ENCODE results near the gene AK8. TPM values are rescaled to one million over a fixed set of nuclear protein-coding genes. Genes with fewer than 3 reads are reported as not detected.

The AK8 gene
- 1.1 to 1.7 TPM (median 1.5 TPM) in 5 replicates for total RNA-seq (2022; extraction: Qiagen RNA extraction)

DNA sequence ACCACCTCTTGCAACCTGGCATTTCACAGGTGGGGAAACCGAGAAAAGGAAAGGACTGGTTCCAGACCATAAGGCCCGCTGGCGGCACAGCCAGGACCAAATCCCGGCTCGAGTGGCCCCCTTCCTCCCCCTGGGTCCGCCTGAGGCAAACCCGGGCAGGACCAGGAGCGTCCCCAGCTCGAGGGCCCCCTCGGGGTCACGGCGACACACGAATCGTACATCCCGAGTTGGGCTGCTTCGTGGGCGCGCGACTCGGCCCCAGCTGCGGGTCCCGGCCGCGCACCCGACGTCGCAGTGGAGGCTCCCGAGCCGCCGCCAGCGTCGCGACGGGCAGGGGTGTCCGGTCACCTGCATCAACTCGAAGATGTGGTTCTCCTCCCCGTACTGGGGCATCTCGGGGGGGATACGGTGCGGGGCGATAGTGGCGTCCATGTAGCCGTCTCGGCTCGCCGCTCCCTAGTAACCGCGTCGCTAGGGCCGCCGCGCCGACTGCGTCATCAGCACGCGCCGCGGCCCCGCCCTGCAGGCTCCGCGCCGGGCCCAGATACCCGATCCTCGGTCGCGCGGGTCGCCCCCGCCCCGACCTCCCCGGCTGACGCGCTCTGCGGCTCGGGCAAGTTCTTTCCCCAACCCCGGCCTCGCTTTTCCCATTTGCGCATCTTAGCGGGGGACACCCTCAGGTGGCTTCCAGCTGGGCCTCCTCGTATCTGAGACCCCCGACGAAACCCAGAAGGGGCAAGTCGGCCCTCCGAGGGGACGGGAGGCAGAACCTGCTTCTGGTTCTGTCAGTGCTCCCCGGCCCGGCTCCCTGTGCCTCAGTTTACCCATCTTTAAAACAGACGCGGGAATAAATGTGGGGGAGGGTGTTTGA is at the start of gene AK8:
AK8 (minus strand) TSS at position 461 of the 871 bp plus-strand sequence; CDS start at position 432, 29 bp downstream.

GRCh38 chr9:132878695-132879456 is 792 bp upstream of the AK8 start, which contains the start of gene SPACA9:
Gene SPACA9, plus strand, starts transcription at chr9:132878898. Its CDS starts 5,050 bp downstream, at chr9:132883948.

Other genes with a start within 250 kb of the AK8 start
- 23.5 to 26.4 TPM (median 24.3 TPM) in 5 replicates for gene DDX31, start 208.3 kb downstream of the AK8 start, total RNA-seq (2022; extraction: Qiagen RNA extraction)
- gene GTF3C4, start 207.8 kb downstream of the AK8 start, total RNA-seq (2022; extraction: Qiagen RNA extraction), result 16.1 to 19.2 TPM (median 17.9 TPM) in 5 replicates
- 4.9 to 5.9 TPM (median 5.3 TPM) in 5 replicates for gene SPACA9, start 614 bp upstream of the AK8 start, total RNA-seq (2022; extraction: Qiagen RNA extraction)
- 14.8 to 16.2 TPM (median 15.5 TPM) in 5 replicates for gene TSC1, start 66.3 kb upstream of the AK8 start, total RNA-seq (2022; extraction: Qiagen RNA extraction)
- gene GFI1B, start 100.4 kb upstream of the AK8 start, total RNA-seq (2022; extraction: Qiagen RNA extraction), result 0.09 to 0.17 TPM (median 0.16 TPM) in 3 of 5 replicates, not detected in the others
- gene GTF3C5, start 152.7 kb upstream of the AK8 start, total RNA-seq (2022; extraction: Qiagen RNA extraction), result 56.8 to 69.1 TPM (median 62.9 TPM) in 5 replicates
- gene CEL, start 183.7 kb upstream of the AK8 start, total RNA-seq (2022; extraction: Qiagen RNA extraction), result 0.47 to 0.68 TPM (median 0.55 TPM) in 5 replicates
- 21.9 to 32.7 TPM (median 28.9 TPM) in 5 replicates for gene RALGDS, start 243.0 kb upstream of the AK8 start, total RNA-seq (2022; extraction: Qiagen RNA extraction)

Measured in A549 treated with Mapracorat at 1 μM for 4 hours (cell line).